T-helper 22 cell (primary cell): ENCODE results near the gene PTPN6.

Experiments
- DNase-seq: peaks from one replicate; pipeline ENCODE4 v3.0.0-alpha.2; 2020; ENCODE audit warnings: low read depth

Gene PTPN6

DNA sequence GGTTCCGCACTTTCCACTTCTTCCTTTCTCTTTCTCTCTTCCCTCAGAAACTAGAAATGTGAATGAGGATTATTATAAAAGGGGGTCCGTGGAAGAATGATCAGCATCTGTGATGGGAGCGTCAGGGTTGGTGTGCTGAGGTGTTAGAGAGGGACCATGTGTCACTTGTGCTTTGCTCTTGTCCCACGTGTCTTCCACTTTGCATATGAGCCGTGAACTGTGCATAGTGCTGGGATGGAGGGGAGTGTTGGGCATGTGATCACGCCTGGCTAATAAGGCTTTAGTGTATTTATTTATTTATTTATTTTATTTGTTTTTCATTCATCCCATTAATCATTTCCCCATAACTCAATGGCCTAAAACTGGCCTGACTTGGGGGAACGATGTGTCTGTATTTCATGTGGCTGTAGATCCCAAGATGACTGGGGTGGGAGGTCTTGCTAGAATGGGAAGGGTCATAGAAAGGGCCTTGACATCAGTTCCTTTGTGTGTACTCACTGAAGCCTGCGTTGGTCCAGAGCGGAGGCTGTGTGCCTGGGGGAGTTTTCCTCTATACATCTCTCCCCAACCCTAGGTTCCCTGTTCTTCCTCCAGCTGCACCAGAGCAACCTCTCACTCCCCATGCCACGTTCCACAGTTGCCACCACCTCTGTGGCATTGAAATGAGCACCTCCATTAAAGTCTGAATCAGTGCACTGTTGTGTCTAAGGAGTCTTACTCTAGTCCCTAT lies 28.0 kb upstream of the PTPN6 start:
- no peak for DNase-seq

DNA sequence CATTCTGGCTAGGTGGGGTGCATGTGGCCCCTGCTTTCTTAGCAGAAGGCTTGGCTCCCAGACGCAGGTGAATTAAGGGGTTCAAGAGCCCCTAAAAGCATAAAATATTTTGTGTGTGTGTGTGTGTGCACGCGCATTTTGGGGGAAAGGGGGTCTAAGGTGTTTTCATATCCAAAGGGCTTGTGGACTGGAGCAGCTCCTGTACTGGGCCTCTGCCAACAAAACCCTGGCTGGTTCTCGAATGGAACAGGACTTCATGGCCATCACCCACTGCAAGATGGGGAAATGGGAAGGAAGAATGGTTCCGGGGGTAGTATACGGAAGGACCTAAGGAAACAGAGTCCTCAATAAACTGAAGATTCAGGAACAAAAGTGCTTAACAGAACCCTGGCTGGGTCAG lies 27.3 kb upstream of the PTPN6 start:
- no peak for DNase-seq

DNA sequence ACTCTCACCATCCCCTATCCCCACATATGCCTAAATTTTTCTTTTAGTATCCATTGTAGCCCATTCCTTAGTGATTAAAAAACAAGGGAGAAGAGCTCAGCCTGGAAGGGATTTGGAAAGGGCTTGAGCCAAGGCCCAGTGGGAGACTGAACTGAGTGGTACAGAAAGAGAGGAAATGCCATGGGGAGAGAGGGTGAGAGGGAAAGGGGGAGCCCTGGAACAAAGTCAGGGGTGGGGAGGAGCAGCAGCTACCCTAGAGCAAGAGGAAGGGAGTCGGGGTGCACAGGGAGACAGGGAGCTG lies 26.0 kb upstream of the PTPN6 start:
- no peak for DNase-seq

GRCh38 chr12:6925540-6926279 lies 25.4 kb upstream of the PTPN6 start:
- DNase-seq = no peak

GRCh38 chr12:6927379-6928021 lies 23.7 kb upstream of the PTPN6 start, which contains the start of gene ATN1:
TSS of gene ATN1 (plus strand) at chr12:6927959. CDS start at chr12:6934002, 6,043 bp downstream.
- no peak for DNase-seq

DNA sequence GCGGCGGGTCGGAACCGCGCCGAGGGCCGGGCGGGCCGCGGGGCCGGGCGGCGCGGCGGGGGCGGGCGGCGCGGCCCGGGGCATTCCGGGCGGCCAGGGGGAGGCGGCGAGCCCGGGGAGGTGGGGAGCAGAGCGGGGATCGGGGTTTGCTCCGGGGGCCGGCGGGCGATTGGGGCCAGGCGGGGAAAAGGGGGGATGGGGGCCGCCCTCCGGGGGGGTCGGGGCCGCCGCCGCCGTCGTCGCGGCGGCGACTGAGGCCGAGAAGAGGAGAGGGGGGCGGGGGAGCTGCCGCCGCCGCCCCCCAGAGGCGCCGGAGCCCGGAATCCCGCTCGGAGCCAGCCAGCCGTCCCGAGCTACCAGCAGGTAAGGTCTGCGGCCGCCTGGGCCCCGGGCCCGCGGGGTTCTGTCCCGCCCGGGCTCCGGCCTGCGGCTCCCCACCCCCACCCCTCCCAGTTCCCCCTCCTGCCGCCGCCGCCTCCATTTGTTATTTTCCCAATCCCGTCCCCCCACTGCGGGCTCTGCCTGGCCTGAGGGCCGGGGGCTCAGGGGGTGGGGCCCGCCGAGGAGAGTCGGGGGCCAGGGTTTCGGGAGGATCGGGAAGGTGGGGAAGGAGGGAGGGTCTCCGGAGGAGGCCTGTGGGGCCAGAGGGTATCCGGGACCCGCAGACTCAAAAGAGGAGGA lies 23.0 kb upstream of the PTPN6 start:
- no peak for DNase-seq

- DNase-seq = no peak
Observed at GRCh38 chr12:6928703-6929407, 22.3 kb upstream of the PTPN6 start.

GRCh38 chr12:6929466-6930452 lies 21.4 kb upstream of the PTPN6 start:
- DNase-seq = no peak

DNA sequence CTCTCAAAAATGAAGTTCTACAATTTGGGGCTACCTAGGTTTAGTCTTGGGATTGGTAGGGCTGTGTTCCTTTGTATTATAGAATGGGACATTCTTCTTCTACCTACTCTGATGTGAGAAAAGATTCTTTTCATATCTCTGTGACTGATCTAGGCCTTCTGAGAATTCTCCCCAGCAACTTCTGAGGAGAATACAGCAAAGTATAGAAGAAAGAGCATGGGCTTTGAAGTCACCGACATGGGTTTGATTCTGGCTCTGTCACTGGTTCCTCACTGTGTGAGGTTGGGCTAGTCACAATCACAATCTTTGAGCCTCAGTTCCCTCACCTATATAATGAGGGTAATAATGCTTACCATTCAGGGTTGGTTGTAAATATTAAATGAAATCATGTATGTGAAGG lies 18.4 kb upstream of the PTPN6 start:
- no peak for DNase-seq

- DNase-seq = no peak
Observed at GRCh38 chr12:6934110-6934509, 17.0 kb upstream of the PTPN6 start.

- no peak for DNase-seq
Observed at GRCh38 chr12:6935371-6936193, 15.6 kb upstream of the PTPN6 start.

DNA sequence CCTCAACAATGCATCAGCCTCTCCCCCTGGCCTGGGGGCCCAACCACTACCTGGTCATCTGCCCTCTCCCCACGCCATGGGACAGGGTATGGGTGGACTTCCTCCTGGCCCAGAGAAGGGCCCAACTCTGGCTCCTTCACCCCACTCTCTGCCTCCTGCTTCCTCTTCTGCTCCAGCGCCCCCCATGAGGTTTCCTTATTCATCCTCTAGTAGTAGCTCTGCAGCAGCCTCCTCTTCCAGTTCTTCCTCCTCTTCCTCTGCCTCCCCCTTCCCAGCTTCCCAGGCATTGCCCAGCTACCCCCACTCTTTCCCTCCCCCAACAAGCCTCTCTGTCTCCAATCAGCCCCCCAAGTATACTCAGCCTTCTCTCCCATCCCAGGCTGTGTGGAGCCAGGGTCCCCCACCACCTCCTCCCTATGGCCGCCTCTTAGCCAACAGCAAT lies 14.9 kb upstream of the PTPN6 start:
- DNase-seq = no peak

DNA sequence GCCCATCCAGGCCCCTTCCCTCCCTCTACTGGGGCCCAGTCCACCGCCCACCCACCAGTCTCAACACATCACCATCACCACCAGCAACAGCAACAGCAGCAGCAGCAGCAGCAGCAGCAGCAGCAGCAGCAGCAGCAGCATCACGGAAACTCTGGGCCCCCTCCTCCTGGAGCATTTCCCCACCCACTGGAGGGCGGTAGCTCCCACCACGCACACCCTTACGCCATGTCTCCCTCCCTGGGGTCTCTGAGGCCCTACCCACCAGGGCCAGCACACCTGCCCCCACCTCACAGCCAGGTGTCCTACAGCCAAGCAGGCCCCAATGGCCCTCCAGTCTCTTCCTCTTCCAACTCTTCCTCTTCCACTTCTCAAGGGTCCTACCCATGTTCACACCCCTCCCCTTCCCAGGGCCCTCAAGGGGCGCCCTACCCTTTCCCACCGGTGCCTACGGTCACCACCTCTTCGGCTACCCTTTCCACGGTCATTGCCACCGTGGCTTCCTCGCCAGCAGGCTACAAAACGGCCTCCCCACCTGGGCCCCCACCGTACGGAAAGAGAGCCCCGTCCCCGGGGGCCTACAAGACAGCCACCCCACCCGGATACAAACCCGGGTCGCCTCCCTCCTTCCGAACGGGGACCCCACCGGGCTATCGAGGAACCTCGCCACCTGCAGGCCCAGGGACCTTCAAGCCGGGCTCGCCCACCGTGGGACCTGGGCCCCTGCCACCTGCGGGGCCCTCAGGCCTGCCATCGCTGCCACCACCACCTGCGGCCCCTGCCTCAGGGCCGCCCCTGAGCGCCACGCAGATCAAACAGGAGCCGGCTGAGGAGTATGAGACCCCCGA lies 14.3 kb upstream of the PTPN6 start:
- DNase-seq = no peak

DNA sequence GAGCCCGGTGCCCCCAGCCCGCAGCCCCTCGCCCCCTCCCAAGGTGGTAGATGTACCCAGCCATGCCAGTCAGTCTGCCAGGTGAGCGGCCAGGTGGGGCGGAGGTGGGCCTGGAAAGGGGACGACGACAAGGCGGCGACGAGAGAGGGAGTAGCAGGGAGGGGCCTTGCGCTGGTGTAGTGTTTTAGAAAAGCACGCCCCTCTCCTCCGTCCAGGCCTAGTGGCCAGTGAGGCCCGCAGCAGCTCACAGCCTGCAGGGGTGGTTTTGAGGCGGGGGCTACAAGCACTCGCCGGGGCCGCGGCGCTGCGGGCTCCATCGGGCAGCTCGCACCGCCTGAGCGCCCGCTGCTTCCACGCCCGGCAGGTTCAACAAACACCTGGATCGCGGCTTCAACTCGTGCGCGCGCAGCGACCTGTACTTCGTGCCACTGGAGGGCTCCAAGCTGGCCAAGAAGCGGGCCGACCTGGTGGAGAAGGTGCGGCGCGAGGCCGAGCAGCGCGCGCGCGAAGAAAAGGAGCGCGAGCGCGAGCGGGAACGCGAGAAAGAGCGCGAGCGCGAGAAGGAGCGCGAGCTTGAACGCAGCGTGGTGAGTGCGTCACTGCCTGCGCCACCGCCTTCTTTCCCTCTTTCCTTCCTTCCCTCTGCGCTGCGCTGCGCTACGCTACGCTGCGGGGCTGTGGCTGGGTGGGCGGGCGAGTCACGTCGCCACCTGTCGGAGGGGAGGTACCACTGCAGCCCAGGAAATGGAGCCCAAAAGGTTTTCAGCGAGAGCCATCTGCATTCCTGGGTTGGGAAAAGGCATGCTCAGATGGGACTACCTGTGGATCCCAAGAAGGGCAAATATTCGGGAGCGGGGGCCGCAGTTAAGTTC lies 13.4 kb upstream of the PTPN6 start:
- peak; percentile 91 for DNase-seq

- DNase-seq = no peak
Observed at GRCh38 chr12:6938353-6939190, 12.6 kb upstream of the PTPN6 start.

DNA sequence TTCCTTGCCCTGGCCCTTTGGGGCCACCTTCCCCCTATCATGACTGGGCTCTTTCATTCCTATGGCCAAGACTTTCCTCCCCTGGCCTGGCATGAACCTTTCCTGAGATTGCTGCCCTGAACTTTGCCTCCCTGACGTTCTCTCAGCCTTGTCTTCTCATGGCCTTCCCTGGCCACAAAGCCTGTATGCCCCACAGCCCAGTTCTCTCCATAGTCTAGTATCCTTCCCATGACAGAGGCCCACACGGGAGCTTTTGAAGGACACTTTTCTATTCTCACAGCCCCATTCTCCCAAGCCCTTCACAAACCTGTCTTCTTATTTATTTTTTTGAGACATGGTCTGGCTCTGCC lies 12.0 kb upstream of the PTPN6 start:
- no peak for DNase-seq

DNA sequence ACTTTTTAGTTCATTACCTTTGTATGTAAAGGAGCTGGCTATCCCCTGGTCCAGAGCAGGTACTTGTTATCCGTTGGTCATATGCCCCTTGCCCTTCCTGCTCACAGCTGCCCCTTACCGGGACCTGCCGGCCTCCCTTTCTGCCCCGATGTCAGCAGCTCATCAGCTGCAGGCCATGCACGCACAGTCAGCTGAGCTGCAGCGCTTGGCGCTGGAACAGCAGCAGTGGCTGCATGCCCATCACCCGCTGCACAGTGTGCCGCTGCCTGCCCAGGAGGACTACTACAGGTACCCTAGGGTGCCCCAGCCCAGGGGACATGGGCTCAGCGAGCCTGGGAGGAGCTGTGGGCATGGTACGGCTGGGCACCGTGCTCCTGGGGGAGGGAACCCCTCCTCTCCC lies 9.9 kb upstream of the PTPN6 start:
- DNase-seq = no peak
